GM21528 (cell line): ENCODE results near the gene CAMK1D.
A peak's percentile ranks its signal among the peaks of the same experiment; 100 is the strongest.
"Not testable (repeated sequence)": the region's sequence is repeated elsewhere in the genome, so short reads cannot be mapped to it uniquely, and the experiment has no call there.

Experiments
- ATAC-seq: cut with Tn5 transposase; IDR thresholded peaks from one replicate; pipeline ENCODE4 v1.9.1; 2021; ENCODE audit warnings: mild to moderate bottlenecking, moderate library complexity; ENCODE audit not compliant: unreplicated experiment, low FRiP score

Gene CAMK1D

GRCh38 chr10:12338981-12339380, 10.4 kb upstream of the CAMK1D start:
- ATAC-seq: no peak

- ATAC-seq: no peak
Observed at GRCh38 chr10:12340371-12340770, 9.0 kb upstream of the CAMK1D start.

GRCh38 chr10:12340937-12341336, 8.4 kb upstream of the CAMK1D start:
- ATAC-seq: no peak

GRCh38 chr10:12341526-12341925, 7.8 kb upstream of the CAMK1D start:
- no peak for ATAC-seq

DNA sequence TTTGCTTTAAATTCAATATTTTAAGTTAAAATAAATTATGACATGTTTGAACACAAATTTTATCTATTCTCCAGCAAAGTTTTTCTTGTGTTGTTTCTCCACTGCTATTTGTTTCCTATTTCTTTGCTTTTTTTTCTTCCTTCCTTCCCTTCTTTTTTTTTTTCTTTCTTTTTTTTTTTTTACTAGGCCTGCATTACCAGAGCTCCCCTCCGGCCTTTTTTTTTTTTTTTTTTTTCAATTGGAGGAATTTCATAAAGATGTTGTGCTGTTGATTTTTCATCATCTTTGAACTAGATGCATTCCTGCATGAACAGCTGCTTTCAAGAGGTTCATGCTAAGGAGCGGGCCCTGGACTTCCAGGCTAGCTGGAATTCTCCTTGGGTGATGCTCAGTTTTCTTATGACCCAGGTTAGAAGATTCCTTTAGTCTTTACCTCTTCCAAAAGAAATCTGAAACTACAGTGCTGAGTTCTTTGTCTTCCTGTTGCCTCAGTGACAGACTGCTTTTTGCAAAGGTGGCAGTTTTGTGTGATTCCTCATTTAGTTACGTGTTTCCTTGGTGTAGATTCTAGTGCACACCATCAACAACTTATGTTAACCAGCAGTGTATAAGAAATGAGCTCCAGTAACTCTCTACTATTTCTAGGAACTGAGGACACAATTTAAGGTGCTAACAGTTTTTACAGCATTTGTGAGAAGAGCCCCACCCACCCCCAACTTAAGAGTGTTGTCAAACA, 4.8 kb upstream of the CAMK1D start:
- ATAC-seq: no peak

- no peak for ATAC-seq
Observed at GRCh38 chr10:12346707-12347106, 2.6 kb upstream of the CAMK1D start.

GRCh38 chr10:12348294-12348869, 965 bp upstream of the CAMK1D start:
- no peak for ATAC-seq

DNA sequence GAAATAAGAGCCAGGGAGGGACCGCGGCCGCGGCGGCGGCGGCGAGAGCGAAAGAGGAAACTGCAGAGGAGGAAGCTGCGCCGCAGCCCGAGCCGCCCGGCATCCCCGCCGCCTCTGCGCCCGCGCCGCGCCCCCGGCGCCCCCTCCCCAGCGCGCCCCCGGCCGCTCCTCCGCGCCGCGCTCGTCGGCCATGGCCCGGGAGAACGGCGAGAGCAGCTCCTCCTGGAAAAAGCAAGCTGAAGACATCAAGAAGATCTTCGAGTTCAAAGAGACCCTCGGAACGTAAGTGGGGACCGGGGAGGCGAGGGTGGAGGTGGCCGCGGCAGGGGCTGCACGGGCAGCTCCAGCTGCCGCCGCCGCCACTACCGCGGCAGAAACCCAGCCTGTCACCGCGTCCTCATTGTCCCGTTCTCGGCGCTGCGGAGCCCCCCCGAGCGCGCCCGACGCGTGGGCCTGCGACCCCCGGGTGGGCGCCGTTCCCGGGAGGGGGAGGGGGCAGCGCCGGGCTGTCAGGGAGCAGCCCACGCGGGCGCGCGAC, 351 bp downstream of the CAMK1D start:
- ATAC-seq: peak; percentile 53

DNA sequence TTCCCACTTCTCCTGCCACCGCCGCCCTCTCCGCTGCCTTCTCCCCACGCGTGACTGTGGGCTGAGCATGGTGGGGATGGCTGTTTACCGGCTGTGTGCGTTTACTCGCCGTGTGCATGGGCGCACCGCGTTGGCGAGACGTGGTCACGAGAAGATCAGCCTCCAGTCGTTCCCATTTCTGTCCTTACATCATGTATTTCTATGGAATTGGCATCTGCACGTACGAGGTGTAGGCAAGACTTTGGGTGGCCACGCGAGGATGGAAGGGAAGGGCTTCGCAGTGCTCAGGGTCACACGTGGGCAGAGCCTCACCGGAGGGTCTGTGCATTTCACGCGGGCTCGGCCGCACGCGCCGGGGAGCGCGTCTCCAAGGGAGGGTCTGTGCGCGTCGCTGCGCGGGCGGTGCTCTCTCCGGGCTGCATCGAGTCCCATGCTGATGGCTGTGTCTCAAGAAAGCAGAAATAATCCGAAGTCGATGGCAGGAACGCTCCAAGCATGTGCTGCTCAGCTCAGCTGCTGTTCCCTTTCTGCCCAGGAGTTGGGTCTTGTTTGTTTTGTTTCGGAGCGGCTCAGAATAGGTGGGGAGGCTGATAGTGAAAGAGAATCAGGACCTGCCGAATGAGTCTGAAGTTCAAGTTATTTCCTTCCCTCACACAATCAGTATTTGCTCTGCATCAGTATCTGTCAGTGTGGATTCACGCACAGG, 973 bp downstream of the CAMK1D start:
- peak; percentile 36 for ATAC-seq

- no peak for ATAC-seq
Observed at GRCh38 chr10:12350925-12351324, 1.6 kb downstream of the CAMK1D start.

DNA sequence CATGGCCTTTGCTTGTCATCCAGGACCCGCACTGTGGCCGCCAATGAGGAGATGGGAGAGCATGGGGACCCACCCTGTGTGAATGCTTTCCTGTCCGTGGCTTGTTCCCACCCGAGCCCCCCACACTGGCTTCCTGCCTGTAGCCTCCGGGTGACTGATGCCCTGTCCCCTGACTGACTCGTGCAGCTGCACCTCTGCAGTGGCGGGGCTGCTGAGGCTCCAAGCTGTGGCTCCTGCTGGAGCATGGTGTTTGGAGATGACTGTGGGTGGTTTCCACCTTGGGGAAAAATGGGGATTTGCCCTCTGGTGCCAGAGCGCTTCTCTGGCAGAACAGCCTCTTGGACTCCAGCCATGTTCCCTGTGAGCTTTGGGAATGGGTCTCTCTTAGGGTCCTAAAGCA, 2.1 kb downstream of the CAMK1D start:
- no peak for ATAC-seq

- ATAC-seq: no peak
Observed at GRCh38 chr10:12351889-12352288, 2.5 kb downstream of the CAMK1D start.

GRCh38 chr10:12353399-12354242, 4.3 kb downstream of the CAMK1D start:
- no peak for ATAC-seq

DNA sequence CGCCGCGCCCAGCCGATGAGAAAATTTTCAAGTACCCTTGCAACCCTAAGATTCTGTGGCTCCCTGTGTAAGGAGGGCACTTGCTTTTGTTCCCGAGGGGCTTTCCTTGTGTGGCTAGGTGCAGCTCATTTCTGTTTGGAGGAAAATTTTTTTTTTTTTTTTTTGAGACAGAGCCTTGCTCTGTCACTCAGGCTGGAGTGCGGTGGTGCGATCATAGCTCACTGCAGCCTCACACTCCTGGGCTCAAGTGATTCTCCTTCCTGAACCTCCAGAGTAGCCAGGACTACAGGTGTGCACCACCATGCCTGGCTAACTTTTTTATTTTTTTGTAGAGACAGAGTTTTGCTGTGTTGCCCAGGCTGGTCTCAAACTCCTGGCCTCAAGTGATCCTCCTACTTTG, 5.3 kb downstream of the CAMK1D start:
- not testable (repeated sequence) for ATAC-seq

- no peak for ATAC-seq
Observed at GRCh38 chr10:12355384-12355783, 6.0 kb downstream of the CAMK1D start.

DNA sequence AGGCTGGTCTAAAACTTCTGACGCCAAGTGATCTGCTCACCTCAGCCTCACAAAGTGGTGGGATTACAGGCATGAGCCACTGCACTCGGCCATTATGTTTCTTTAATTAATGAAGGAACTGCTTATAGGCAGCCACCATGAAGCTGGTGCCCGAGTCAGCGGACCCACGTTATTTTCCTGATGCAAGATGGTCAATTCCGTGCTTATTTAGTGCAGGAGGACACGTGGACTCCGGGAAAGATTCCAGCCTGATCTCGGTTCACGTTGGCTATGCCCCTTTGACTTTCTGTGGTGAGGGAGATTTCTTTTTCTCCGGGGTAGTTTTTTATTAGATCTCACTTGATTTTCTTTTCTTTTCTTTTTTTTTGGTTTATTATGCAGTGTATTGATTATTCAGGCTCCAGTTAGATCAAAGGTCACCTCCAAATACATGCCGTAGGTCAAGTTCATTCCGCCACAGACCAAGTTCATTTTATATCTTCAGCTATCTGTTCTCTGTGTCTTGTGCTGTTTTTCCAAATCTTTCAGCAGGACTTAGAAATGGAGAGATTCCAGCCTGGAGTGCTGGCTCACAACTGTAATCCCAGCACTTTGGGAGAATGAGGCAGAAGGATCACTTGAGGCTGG, 8.3 kb downstream of the CAMK1D start:
- ATAC-seq: no peak

DNA sequence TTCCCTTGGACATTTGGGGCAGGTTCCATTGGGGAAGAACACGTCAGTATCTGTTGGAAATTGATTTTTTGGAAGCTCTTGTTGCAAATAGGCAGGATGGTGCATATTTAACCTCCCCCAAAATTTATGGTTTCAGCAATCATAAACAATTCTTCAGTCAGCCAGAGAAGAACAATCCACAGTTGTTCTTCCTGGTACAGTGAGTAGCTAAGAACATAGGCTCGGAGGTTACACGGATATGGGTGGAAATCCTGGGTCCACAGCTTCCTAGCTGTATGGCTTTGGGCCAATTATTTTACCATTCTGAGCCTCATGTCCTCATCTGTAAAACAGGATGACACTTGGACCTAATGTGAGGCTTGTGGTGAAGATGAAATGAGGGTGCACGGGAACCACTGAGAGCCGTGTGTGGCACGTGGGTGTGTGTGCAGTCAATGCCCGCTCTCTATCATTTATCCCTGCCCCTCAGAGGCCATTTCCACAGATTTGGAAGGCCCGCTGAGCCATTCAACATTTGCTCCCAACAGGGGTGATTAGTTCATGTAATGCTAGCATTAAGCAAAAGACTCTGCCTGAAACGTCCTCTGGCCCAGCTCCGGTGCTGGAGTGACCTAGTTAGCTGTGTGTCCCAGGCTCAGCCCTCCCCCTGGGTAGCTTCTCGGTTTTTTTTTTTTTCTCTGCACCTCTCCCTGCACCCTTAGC, 9.7 kb downstream of the CAMK1D start:
- no peak for ATAC-seq

DNA sequence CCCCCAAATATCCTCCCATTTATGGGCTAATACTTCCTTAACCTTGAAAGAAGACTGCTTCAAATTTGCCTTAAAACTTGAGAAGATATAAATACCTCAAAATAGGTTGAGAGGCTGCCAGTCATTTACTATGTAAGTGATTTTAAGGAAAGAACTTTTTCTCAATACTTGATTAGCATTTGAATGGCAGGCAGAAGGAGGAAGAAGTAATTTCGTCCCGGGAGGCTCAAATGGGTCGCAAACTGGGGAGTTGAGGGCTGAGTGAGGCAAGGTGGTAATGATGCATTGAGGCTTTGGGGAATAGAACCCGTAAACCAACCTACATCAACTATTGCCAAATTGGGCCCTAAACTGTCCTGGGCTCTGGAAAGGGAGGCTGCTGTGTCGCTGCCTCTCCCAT, 11.1 kb downstream of the CAMK1D start:
- ATAC-seq: no peak

DNA sequence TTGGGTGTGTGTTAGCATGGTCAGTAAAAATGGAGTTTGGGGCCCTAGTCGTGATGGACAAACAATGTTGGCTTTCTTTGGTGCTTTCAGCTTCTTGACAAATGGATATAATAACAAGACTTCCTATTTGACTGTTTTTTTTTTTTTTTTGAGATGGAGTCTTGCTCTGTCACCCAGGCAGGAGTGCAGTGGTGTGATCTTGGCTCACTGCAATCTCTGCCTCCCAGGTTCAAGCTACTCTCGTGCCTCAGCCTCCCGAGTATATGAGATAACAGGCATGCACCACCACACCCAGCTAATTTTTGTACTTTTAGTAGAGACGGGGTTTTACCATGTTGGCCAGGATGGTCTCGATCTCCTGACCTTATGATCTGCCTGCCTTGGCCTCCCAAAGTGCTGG, 11.8 kb downstream of the CAMK1D start:
- not testable (repeated sequence) for ATAC-seq

DNA sequence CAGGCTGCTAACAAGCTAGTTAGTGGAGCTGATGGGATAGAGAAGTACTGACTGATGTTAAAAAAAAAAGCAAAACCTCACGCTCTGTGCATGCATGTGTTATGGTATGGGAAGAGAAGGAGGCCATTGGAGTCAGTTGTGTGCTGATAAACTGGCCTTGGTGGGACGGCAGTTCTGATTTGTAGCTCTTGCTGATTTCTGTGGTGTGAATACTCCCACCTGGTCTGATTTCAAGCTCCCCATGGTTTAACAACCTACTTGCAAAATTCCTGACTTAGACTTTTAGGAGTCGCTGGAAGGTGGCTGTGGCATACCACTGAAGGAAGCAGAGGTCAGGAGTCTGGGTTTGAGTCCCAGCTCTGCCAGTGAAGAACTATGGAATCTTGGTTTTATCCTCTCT, 15.2 kb downstream of the CAMK1D start:
- ATAC-seq: no peak
